IMR-90 (cell line): Measurements from ENCODE around the gene GLIPR1. TPM values are rescaled to one million over a fixed set of nuclear protein-coding genes. Genes with fewer than 3 reads are reported as not detected.

Experiments used
- ATAC-seq: fragments of 200-7000 bp; cut with Tn5 transposase; 2 replicates; pipeline ENCODE4 v1.9.1; 2020; ENCODE audit warnings: low read depth, mild to moderate bottlenecking, moderate library complexity
- BruUV-seq: library from RNA; stranded (reverse); fragments of 400-500 nt; replicated peaks from 2 replicates; lab custom pipeline; 2021; lab: Mats Ljungman, UMichigan
- CTCF ChIA-PET: fragments of 300-600 bp; formaldehyde crosslinking; extraction: SDS; loops from one replicate; lab custom pipeline; 2021; ENCODE audit warnings: antibody characterized with exemption; lab: Yijun Ruan, JAX
- POLR2A ChIA-PET: fragments of 300-600 bp; sonication (Branson Sonifier 250); formaldehyde crosslinking; loops from one replicate; lab custom pipeline; 2022; ENCODE audit warnings: antibody characterized with exemption; ENCODE audit not compliant: unreplicated experiment; lab: Charles Lee
- DNase-seq: peaks from one replicate; pipeline ENCODE4 v3.0.0; 2013
- H2AFZ ChIP-seq: replicated peaks from 2 replicates; pipeline ENCODE3; 2013; ENCODE audit warnings: low read length, mild to moderate bottlenecking; ENCODE audit not compliant: poor library complexity
- H2AK5ac ChIP-seq: 2 replicates; pipeline ENCODE4 v1.6.1; 2013; ENCODE audit warnings: low read depth, low read length, inconsistent platforms
- H2AK9ac ChIP-seq: replicated peaks from 2 replicates; pipeline ENCODE3; 2013; ENCODE audit warnings: mild to moderate bottlenecking, low read depth, low read length, moderate library complexity; ENCODE audit not compliant: poor library complexity
- H2BK120ac ChIP-seq: 2 replicates; pipeline ENCODE4 v1.6.1; 2013; ENCODE audit warnings: low read depth, low read length, inconsistent platforms
- H2BK15ac ChIP-seq: 3 replicates; pipeline ENCODE4 v1.6.1; 2013; ENCODE audit warnings: low read depth, low read length, inconsistent platforms
- H2BK20ac ChIP-seq: 2 replicates; pipeline ENCODE4 v1.6.1; 2013; ENCODE audit warnings: low read depth, mild to moderate bottlenecking, inconsistent platforms, low read length, moderate library complexity
- H2BK5ac ChIP-seq: 2 replicates; pipeline ENCODE4 v1.6.1; 2013; ENCODE audit warnings: mild to moderate bottlenecking, low read depth, low read length, inconsistent platforms; ENCODE audit not compliant: poor library complexity, severe bottlenecking
- H3K14ac ChIP-seq: replicated peaks from 2 replicates; pipeline ENCODE4 v1.6.1; 2013; ENCODE audit warnings: low read depth, low read length, inconsistent platforms
- H3K18ac ChIP-seq: 2 replicates; pipeline ENCODE4 v1.6.1; 2013; ENCODE audit warnings: low read depth, low read length, control low read depth
- H3K23ac ChIP-seq: 2 replicates; pipeline ENCODE4 v1.6.1; 2013; ENCODE audit warnings: low read depth, low read length, inconsistent platforms
- H3K27ac ChIP-seq: 2 replicates; pipeline ENCODE4 v1.5.1; 2013; ENCODE audit warnings: mild to moderate bottlenecking, control low read depth, low read length; ENCODE audit not compliant: insufficient read depth
- H3K27me3 ChIP-seq: 2 replicates; pipeline ENCODE4 v1.6.1; 2013; ENCODE audit warnings: low read length; ENCODE audit not compliant: control insufficient read depth, insufficient read depth
- H3K36me3 ChIP-seq: 2 replicates; pipeline ENCODE4 v1.6.1; 2013; ENCODE audit warnings: low read length, mixed read lengths; ENCODE audit not compliant: control insufficient read depth, insufficient read depth
- H3K4ac ChIP-seq: 2 replicates; pipeline ENCODE4 v1.6.1; 2013; ENCODE audit warnings: low read depth, low read length, inconsistent platforms
- H3K4me1 ChIP-seq: 2 replicates; pipeline ENCODE4 v1.6.1; 2013; ENCODE audit warnings: low read length, mixed read lengths; ENCODE audit not compliant: control insufficient read depth, insufficient read depth
- H3K4me2 ChIP-seq: 2 replicates; pipeline ENCODE4 v1.6.1; 2013; ENCODE audit warnings: low read depth, mild to moderate bottlenecking, control low read depth, low read length, moderate library complexity
- H3K4me3 ChIP-seq: 2 replicates; pipeline ENCODE4 v1.5.1; 2013; ENCODE audit warnings: low read depth, mild to moderate bottlenecking, control low read depth, low read length, moderate library complexity; ENCODE audit not compliant: insufficient read depth
- H3K56ac ChIP-seq: 2 replicates; pipeline ENCODE4 v1.6.1; 2013; ENCODE audit warnings: low read length, inconsistent platforms; ENCODE audit not compliant: insufficient read depth; ENCODE audit errors: extremely low read depth
- H3K79me1 ChIP-seq, 2 experiments: 2 replicates each; pipeline ENCODE4 v1.6.1; 2013; ENCODE audit warnings: low read length in 2 of 2, inconsistent platforms in 1 of 2, low read depth in 1 of 2
- H3K9ac ChIP-seq: 2 replicates; pipeline ENCODE4 v1.6.1; 2013; ENCODE audit warnings: low read depth, low read length, control low read depth
- H3K9me1 ChIP-seq: 2 replicates; pipeline ENCODE4 v1.6.1; 2013; ENCODE audit warnings: low read length, inconsistent platforms; ENCODE audit not compliant: insufficient read depth
- H3K9me3 ChIP-seq: 2 replicates; pipeline ENCODE4 v1.6.1; 2013; ENCODE audit warnings: low read length; ENCODE audit not compliant: control insufficient read depth, insufficient read depth
- H4K20me1 ChIP-seq: 2 replicates; pipeline ENCODE4 v1.6.1; 2013; ENCODE audit warnings: low read length, inconsistent platforms; ENCODE audit not compliant: insufficient read depth
- H4K5ac ChIP-seq: 2 replicates; pipeline ENCODE4 v1.6.1; 2013; ENCODE audit warnings: mild to moderate bottlenecking, low read depth, low read length, control low read depth
- H4K8ac ChIP-seq, 2 experiments: 2 replicates each; pipeline ENCODE4 v1.6.1; 2013; ENCODE audit warnings: low read depth in 2 of 2, low read length in 2 of 2, control low read depth in 1 of 2, inconsistent platforms in 1 of 2
- H4K91ac ChIP-seq: 2 replicates; pipeline ENCODE4 v1.6.1; 2013; ENCODE audit warnings: low read depth, low read length, inconsistent platforms; ENCODE audit not compliant: insufficient read depth
- BHLHE40 ChIP-seq: fragments of 150-350 bp; IDR thresholded peaks from 2 replicates; pipeline ENCODE4 v1.6.1; 2016; ENCODE audit warnings: mild to moderate bottlenecking, low read depth, low read length
- CEBPB ChIP-seq: IDR thresholded peaks from 2 replicates; pipeline ENCODE4 v1.6.1; 2012; ENCODE audit warnings: low read depth, low read length, improper control_type of control experiment
- FOS ChIP-seq: fragments of 150-350 bp; IDR thresholded peaks from 2 replicates; pipeline ENCODE4 v1.6.1; 2016; ENCODE audit warnings: low read depth, low read length
- MAZ ChIP-seq: IDR thresholded peaks from 2 replicates; pipeline ENCODE4 v1.6.1; 2012; ENCODE audit warnings: low read depth, mild to moderate bottlenecking, low read length, improper control_type of control experiment, moderate library complexity, borderline replicate concordance
- NFE2L2 ChIP-seq: fragments of 150-350 bp; IDR thresholded peaks from 2 replicates; pipeline ENCODE4 v1.6.1; 2016; ENCODE audit warnings: low read depth, mild to moderate bottlenecking, low read length
- RAD21 ChIP-seq: IDR thresholded peaks from 2 replicates; pipeline ENCODE4 v1.6.1; 2012; ENCODE audit warnings: low read length, improper control_type of control experiment
- RCOR1 ChIP-seq: IDR thresholded peaks from 2 replicates; pipeline ENCODE4 v1.6.1; 2012; ENCODE audit warnings: mild to moderate bottlenecking, low read length, improper control_type of control experiment; ENCODE audit not compliant: insufficient replicate concordance
- RFX5 ChIP-seq: IDR thresholded peaks from 2 replicates; pipeline ENCODE4 v1.8.0; 2012; ENCODE audit warnings: low read depth, mild to moderate bottlenecking, low read length, moderate library complexity
- SMC3 ChIP-seq: fragments of 150-350 bp; IDR thresholded peaks from 2 replicates; pipeline ENCODE4 v1.6.1; 2016; ENCODE audit warnings: low read depth, mild to moderate bottlenecking, antibody characterized with exemption, low read length, moderate library complexity
- WGBS, 2 experiments: methylation state at CpG; one replicate each; pipeline versions ENCODE4 v1.1.5 to v1.1.7; 2013; ENCODE audit warnings: missing lambda C conversion rate in 2 of 2; ENCODE audit not compliant: insufficient read length in 1 of 2; ENCODE audit errors: extremely low coverage in 2 of 2; 5-methylcytosine and 5-hydroxymethylcytosine counted together
- dilution Hi-C: fragments of 300-500 bp; cut with HindIII; formaldehyde crosslinking; loops from one replicate; pipeline ENCODE4 v1.14.3; 2018; ENCODE audit warnings: low sequenced_read_pairs; ENCODE audit not compliant: unreplicated experiment
- in situ Hi-C: fragments of 300-500 bp; cut with MboI; formaldehyde crosslinking; loops from 3 replicates; pipeline ENCODE4 v1.14.3; 2019; ENCODE audit warnings: low sequenced_read_pairs, inconsistent platforms, mixed read lengths
- intact Hi-C: fragments of 100-400 bp; cut with micrococcal nuclease; formaldehyde crosslinking; loops from 2 replicates; pipeline ENCODE4 v1.10.0; 2022
- polyA plus RNA-seq, 3 experiments: library from polyadenylated mRNA; depleted of rRNA; stranded (reverse); fragments of >200 nt; gene quantifications; 2 replicates each; pipeline ENCODE4 v1.2.3, GENCODE V29; 2012; ENCODE audit warnings: low replicate concordance in 1 of 3
- total RNA-seq: library from RNA; depleted of rRNA; stranded (reverse); fragments of >200 nt; gene quantifications from 2 replicates; pipeline ENCODE4 v1.2.3, GENCODE V29; 2012
- TF ChIP-seq, protein P1 (sequence below): conservative IDR thresholded peaks from 2 replicates; pipeline ENCODE4 v1.5.1; 2012; ENCODE audit warnings: mild to moderate bottlenecking, low read depth, low read length, improper control_type of control experiment
- TF ChIP-seq, protein P2 (sequence below): fragments of 150-350 bp; IDR thresholded peaks from 2 replicates; pipeline ENCODE4 v1.6.1; 2017; ENCODE audit warnings: mild to moderate bottlenecking, antibody characterized with exemption, low read length, low read depth
- TF ChIP-seq, protein P3 (sequence below): fragments of 150-350 bp; IDR thresholded peaks from 2 replicates; pipeline ENCODE4 v1.6.1; 2016; ENCODE audit warnings: low read depth, mild to moderate bottlenecking, low read length, moderate library complexity, borderline replicate concordance

GLIPR1 gene
- total and polyA plus RNA-seq, 2 of the 4 experiments (the other 2 are of a cell fraction) = 268 to 327 TPM

DNA sequence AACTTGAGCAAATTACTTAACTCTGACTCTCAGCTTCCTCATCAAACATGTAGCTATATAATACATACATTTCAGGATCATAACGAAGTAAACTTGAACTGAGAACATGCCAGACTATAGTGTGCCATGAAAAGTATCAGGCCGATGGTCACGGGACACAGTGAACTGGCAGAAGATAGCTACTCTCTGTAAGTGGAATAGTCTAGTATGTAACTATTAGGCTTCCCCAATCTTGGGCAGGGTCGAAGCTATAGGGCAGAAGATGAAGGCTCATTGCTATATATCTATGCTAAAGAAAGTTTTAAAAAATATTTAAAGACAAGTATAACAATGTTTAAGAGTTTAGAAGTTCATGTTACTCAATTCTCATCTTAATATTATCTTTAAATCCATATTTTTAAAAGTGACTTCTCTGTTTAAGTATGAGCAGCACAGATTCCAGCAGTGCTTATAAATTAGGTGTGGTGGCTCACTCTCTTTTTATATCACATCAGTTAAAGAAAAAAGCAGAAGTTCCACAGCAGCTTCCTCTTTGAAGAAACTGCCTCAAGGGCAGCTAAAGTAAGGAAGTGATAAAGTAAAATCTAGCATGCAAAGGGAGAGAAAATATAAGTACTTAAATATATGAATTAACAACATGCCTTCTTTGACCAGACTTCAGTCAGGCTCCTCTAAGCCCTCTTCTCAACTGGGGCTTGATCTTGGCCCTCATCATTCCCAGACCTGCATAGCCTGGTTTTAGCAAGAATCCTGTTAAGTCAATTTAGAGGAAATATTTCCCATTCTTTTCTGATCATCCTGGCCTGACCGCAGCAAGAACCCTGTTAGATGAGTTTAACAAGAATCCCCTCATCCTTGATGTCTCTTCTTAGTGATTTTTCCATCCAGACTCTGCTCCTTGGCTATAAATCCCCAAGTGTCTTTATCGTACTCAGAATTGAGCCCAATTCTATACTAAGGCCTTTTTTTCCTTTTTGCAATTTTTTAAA is 8.4 kb upstream of the GLIPR1 start (continued):
- no peak for TF ChIP-seq NFE2L2
- TF ChIP-seq RAD21 = no peak

DNA sequence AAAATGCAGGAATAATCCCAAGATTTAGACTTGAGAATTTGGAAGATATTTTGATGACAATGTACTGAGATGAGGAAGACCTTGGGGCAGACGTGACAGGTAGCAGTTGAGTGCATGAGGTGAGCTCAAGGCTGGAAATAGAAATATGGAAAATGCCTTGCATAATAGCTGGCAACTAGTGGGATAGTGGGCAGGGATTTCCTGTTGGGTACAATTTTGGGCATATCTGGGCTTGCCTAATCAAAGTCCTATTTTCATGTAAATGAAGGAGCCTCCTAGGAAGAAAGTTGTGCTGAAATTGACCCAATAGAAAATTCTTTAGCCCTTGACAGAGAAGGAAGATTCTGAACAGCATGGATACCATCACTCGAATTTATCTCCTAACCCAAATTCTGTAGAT is 6.4 kb upstream of the GLIPR1 start:
- Histone ChIP-seq H2BK5ac (no peak overlapping the region), H2AK5ac (no peak overlapping the region), H3K4ac (no peak overlapping the region), H3K9ac (no peak overlapping the region), H3K4me2 (no peak overlapping the region), H4K5ac (no peak overlapping the region), H2BK20ac (no peak overlapping the region), H2AFZ (no peak overlapping the region), H3K9me3 (no peaks in the 10 kb centered on the region), H3K4me1 (peaks cover 6% of the 10 kb centered on the region), H3K79me1 (no peaks in the 10 kb centered on the region), H3K18ac (no peak overlapping the region), H3K14ac (no peak overlapping the region), H3K36me3 (no peaks in the 10 kb centered on the region), H3K27me3 (no peaks in the 10 kb centered on the region), H3K23ac (no peak overlapping the region), H2AK9ac (no peak overlapping the region), H2BK120ac (no peak overlapping the region), H4K20me1 (no peaks in the 10 kb centered on the region), H2BK15ac (no peak overlapping the region), H3K27ac (no peak overlapping the region), H4K91ac (no peak overlapping the region), H3K9me1 (no peaks in the 10 kb centered on the region), H4K8ac (no peak overlapping the region), H3K4me3 (no peak overlapping the region), H3K56ac (no peak overlapping the region)
- intact Hi-C loops (no loop called here), dilution Hi-C loops (no loop called here), in situ Hi-C loops (no loop called here)
- ATAC-seq (no peak), DNase-seq (no peak)
- 71% methylated on average over 1 of the region's 2 CpGs; no CpG with 5 or more reads in 1 of the 2 experiments for WGBS, 2 experiments
- CTCF ChIA-PET = no interaction called here
- POLR2A ChIA-PET = no interaction called here
- BruUV-seq = no TSS peak
- TF ChIP-seq, protein P1, sequence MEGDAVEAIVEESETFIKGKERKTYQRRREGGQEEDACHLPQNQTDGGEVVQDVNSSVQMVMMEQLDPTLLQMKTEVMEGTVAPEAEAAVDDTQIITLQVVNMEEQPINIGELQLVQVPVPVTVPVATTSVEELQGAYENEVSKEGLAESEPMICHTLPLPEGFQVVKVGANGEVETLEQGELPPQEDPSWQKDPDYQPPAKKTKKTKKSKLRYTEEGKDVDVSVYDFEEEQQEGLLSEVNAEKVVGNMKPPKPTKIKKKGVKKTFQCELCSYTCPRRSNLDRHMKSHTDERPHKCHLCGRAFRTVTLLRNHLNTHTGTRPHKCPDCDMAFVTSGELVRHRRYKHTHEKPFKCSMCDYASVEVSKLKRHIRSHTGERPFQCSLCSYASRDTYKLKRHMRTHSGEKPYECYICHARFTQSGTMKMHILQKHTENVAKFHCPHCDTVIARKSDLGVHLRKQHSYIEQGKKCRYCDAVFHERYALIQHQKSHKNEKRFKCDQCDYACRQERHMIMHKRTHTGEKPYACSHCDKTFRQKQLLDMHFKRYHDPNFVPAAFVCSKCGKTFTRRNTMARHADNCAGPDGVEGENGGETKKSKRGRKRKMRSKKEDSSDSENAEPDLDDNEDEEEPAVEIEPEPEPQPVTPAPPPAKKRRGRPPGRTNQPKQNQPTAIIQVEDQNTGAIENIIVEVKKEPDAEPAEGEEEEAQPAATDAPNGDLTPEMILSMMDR = no peak
- TF ChIP-seq, protein P2, sequence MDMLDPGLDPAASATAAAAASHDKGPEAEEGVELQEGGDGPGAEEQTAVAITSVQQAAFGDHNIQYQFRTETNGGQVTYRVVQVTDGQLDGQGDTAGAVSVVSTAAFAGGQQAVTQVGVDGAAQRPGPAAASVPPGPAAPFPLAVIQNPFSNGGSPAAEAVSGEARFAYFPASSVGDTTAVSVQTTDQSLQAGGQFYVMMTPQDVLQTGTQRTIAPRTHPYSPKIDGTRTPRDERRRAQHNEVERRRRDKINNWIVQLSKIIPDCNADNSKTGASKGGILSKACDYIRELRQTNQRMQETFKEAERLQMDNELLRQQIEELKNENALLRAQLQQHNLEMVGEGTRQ = no peak
- no peak for TF ChIP-seq MAZ
- TF ChIP-seq, protein P3, sequence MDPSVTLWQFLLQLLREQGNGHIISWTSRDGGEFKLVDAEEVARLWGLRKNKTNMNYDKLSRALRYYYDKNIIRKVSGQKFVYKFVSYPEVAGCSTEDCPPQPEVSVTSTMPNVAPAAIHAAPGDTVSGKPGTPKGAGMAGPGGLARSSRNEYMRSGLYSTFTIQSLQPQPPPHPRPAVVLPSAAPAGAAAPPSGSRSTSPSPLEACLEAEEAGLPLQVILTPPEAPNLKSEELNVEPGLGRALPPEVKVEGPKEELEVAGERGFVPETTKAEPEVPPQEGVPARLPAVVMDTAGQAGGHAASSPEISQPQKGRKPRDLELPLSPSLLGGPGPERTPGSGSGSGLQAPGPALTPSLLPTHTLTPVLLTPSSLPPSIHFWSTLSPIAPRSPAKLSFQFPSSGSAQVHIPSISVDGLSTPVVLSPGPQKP = no peak
- no peak for TF ChIP-seq RCOR1
- TF ChIP-seq CEBPB = no peak
- no peak for TF ChIP-seq SMC3
- TF ChIP-seq BHLHE40 = no peak
- TF ChIP-seq FOS = no peak
- TF ChIP-seq RFX5 = no peak
